ENCODE data around the gene ZNF638. TPM values are rescaled to one million over a fixed set of nuclear protein-coding genes. Genes with fewer than 3 reads are reported as not detected.

Gene ZNF638
- total RNA-seq, 3 donors from 2014 or later, result 87.4 to 118 (median 95.0) TPM

DNA sequence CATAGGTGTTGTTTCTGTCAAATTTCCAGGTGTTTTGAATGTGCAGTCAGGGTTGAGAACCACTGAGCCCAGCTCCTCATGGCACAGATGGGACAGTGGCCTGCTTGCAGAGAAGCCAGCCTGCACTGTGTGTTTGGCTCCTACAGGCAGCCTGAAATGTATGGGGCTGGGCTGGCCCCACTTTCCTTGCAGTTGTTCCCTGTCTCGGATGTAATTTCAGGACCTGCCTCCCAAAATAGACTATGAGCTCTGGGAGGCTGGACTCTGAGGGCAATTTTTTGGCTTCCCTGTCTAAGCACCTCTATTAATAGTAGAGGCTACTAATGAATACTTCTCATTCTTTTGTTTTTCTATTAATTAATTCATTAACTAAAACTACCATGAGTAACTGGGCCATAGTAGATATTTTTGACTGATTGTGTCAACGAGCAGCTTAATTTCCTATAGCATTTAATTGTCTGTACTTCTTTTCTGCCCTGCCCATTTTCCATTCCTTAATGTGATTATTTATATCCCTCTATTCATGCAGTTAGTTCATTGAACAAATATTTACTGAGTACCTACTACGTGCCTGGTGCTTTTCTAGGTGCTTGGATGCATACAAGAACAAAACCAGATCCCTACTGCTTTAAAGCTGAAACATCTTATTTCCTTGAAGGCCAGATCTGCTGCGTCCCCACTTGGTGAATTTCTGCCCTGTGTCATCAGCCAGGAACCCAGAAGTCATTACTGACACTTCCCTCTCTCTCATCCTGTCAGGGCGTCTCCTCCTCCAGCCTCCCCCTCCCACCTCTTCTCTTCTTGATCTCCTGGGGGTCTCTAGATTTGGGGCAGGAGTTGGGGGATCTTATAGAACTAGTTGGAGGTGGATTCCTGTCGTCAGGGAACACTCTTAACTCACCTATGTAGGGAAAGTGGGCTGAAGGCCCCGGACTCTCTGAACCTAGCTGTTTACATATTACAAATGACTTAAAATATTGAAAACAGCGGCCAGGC lies 138.1 kb downstream of the ZNF638 start:
- H3K36me3 ChIP-seq (ENCODE audit: low read depth), result no peaks in the 10 kb centered on the region
- ATAC-seq, result no peak
- no peaks in the 10 kb centered on the region for H3K9me3 ChIP-seq
- intact Hi-C loops (cut with DNase I, micrococcal nuclease), result no loop called here
- TF ChIP-seq, protein P1, sequence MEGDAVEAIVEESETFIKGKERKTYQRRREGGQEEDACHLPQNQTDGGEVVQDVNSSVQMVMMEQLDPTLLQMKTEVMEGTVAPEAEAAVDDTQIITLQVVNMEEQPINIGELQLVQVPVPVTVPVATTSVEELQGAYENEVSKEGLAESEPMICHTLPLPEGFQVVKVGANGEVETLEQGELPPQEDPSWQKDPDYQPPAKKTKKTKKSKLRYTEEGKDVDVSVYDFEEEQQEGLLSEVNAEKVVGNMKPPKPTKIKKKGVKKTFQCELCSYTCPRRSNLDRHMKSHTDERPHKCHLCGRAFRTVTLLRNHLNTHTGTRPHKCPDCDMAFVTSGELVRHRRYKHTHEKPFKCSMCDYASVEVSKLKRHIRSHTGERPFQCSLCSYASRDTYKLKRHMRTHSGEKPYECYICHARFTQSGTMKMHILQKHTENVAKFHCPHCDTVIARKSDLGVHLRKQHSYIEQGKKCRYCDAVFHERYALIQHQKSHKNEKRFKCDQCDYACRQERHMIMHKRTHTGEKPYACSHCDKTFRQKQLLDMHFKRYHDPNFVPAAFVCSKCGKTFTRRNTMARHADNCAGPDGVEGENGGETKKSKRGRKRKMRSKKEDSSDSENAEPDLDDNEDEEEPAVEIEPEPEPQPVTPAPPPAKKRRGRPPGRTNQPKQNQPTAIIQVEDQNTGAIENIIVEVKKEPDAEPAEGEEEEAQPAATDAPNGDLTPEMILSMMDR (IDR thresholded peaks at IDR 0.05), result no peak
- no peak overlapping the region for H3K4me3 ChIP-seq
- no peak for DNase-seq
- H3K4me1 ChIP-seq (ENCODE audit: low read depth), result peaks cover 6% of the 10 kb centered on the region

- intact Hi-C loops (cut with DNase I, micrococcal nuclease), result no loop called here
- H3K36me3 ChIP-seq (ENCODE audit: low read depth), result no peaks in the 10 kb centered on the region
- H3K4me1 ChIP-seq (ENCODE audit: low read depth), result peaks cover under 1% of the 10 kb centered on the region
- ATAC-seq (no peak), DNase-seq (no peak)
- no peaks in the 10 kb centered on the region for H3K9me3 ChIP-seq
- TF ChIP-seq, protein P1 (IDR thresholded peaks at IDR 0.05), result no peak
- no peak overlapping the region for H3K4me3 ChIP-seq
Measured at GRCh38 chr2:71471276-71471675, 139.7 kb downstream of the ZNF638 start.

DNA sequence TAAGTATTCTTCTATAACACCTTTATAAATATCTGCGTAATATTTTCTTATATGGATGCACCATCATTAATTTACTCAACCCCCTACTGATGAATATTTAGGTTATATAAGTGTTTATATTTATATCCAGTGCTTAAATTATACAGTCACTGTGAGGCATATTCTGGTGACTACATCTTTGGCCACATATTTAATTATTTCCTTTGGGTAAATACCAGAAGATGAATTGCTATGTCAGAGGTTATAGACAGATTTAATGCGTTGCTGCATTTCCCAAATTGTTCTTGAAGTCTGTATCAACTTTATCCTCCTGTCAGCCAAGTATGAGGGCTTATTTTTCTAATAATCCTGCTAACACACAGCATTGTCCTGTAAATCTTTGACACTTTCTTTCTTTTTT lies 140.4 kb downstream of the ZNF638 start:
- Histone ChIP-seq H3K4me1 (ENCODE audit: low read depth) (no peaks in the 10 kb centered on the region), H3K4me3 (no peak overlapping the region), H3K9me3 (no peaks in the 10 kb centered on the region), H3K36me3 (ENCODE audit: low read depth) (no peaks in the 10 kb centered on the region)
- TF ChIP-seq, protein P1 (IDR thresholded peaks at IDR 0.05), result no peak
- no peak for ATAC-seq
- intact Hi-C loops (cut with DNase I, micrococcal nuclease), result no loop called here
- no peak for DNase-seq

GRCh38 chr2:71473346-71474031 lies 141.9 kb downstream of the ZNF638 start:
- TF ChIP-seq, protein P1 (IDR thresholded peaks at IDR 0.05), result no peak
- no peak for DNase-seq
- Histone ChIP-seq H3K9me3 (no peaks in the 10 kb centered on the region), H3K36me3 (ENCODE audit: low read depth) (no peaks in the 10 kb centered on the region), H3K4me3 (no peak overlapping the region), H3K4me1 (ENCODE audit: low read depth) (no peaks in the 10 kb centered on the region)
- intact Hi-C loops (cut with DNase I, micrococcal nuclease), result no loop called here
- no peak for ATAC-seq

DNA sequence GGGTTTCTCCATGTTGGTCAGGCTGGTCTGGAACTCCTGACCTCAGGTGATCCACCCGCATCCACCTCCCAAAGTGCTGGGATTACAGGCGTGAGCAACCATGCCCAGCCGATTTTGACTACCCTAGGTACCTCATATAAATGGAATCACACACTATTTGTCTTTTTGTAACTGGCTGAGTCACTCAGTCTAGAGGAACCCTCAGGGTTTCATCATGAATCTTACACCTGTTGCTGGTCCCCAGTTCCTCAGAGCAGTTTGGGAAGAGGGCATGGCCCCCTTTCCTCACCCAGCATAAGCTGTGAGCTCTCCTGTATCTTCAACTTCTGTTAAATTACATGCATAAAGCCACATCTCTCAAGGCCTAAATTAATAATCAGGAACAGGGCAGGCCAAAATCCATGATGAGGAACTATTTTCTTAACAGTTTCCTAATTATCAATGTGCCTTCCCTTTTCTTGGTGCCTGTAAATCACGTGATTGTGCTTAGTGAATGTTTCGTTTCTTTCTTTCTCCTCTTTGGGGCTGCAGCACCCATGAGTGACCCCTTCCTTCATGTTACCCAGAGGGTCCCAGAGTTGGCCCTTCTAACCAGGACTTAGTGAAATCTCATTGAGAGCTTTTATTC lies 142.6 kb downstream of the ZNF638 start:
- TF ChIP-seq, protein P1 (IDR thresholded peaks at IDR 0.05), result no peak
- DNase-seq, result no peak
- intact Hi-C loops (cut with DNase I, micrococcal nuclease), result no loop called here
- H3K4me3 ChIP-seq, result no peak overlapping the region
- H3K36me3 ChIP-seq (ENCODE audit: low read depth), result no peaks in the 10 kb centered on the region
- no peaks in the 10 kb centered on the region for H3K4me1 ChIP-seq (ENCODE audit: low read depth)
- no peaks in the 10 kb centered on the region for H3K9me3 ChIP-seq
- no peak for ATAC-seq
